Smooth muscle cell (in vitro differentiated cells): Measurements from ENCODE around the gene SYNDIG1. TPM values are rescaled to one million over a fixed set of nuclear protein-coding genes. Genes with fewer than 3 reads are reported as not detected.

ENCODE experiments used
- DNase-seq: peaks from one replicate; lab custom pipeline; 2025; ENCODE audit not compliant: unreplicated experiment; lab: John Stamatoyannopoulos, UW
- H2AFZ ChIP-seq: fragments of 200-600 bp; sonication (generic); 2 replicates; pipeline ENCODE4 v1.6.0; 2016; ENCODE audit warnings: antibody characterized with exemption, low read depth, mild to moderate bottlenecking
- H3F3A ChIP-seq: fragments of 200-600 bp; sonication (generic); 2 replicates; pipeline ENCODE4 v1.6.0; 2017; ENCODE audit warnings: antibody characterized with exemption, low read depth
- H3K27ac ChIP-seq: fragments of 200-600 bp; sonication (generic); 2 replicates; pipeline ENCODE4 v1.5.1; 2016; ENCODE audit warnings: low read depth, mild to moderate bottlenecking
- H3K27me3 ChIP-seq: fragments of 200-600 bp; sonication (generic); 2 replicates; pipeline ENCODE4 v1.6.1; 2016; ENCODE audit warnings: low read depth, mild to moderate bottlenecking
- H3K36me3 ChIP-seq: fragments of 200-600 bp; sonication (generic); 2 replicates; pipeline ENCODE4 v1.5.1; 2016; ENCODE audit warnings: low read depth
- H3K4me1 ChIP-seq: fragments of 200-600 bp; sonication (generic); 2 replicates; pipeline ENCODE4 v1.5.1; 2016; ENCODE audit warnings: low read depth
- H3K4me2 ChIP-seq: fragments of 200-600 bp; sonication (generic); 2 replicates; pipeline ENCODE4 v1.6.0; 2016; ENCODE audit warnings: mild to moderate bottlenecking
- H3K4me3 ChIP-seq: fragments of 200-600 bp; sonication (generic); 2 replicates; pipeline ENCODE4 v1.5.1; 2016; ENCODE audit warnings: mild to moderate bottlenecking
- H3K79me2 ChIP-seq: fragments of 200-600 bp; sonication (generic); 2 replicates; pipeline ENCODE4 v1.6.0; 2016; ENCODE audit warnings: low read depth, mild to moderate bottlenecking
- H3K9ac ChIP-seq: fragments of 200-600 bp; sonication (generic); 2 replicates; pipeline ENCODE4 v1.6.0; 2016; ENCODE audit warnings: low read depth
- H3K9me3 ChIP-seq: fragments of 200-600 bp; sonication (generic); replicated peaks from 2 replicates; pipeline ENCODE4 v1.5.1; 2016; ENCODE audit warnings: low read depth
- H4K20me1 ChIP-seq: fragments of 200-600 bp; sonication (generic); 2 replicates; pipeline ENCODE4 v1.6.0; 2016; ENCODE audit warnings: low read depth
- CTCF ChIP-seq: fragments of 200-600 bp; sonication (generic); IDR thresholded peaks from 2 replicates; pipeline ENCODE4 v1.5.1; 2017; ENCODE audit warnings: borderline replicate concordance, mild to moderate bottlenecking, antibody characterized with exemption; ENCODE audit not compliant: insufficient read depth, poor library complexity, severe bottlenecking
- WGBS: methylation state at CpG from one replicate; pipeline ENCODE4 v1.1.7; 2016; ENCODE audit warnings: low lambda C conversion rate; 5-methylcytosine and 5-hydroxymethylcytosine counted together
- polyA plus RNA-seq: library from polyadenylated mRNA; unstranded; fragments of >200 nt; fragmentation: Nextera tagmentation; extraction: Ambion mirVana; gene quantifications from 2 replicates; pipeline ENCODE4 v1.2.1, GENCODE V29; 2016
- total RNA-seq: library from RNA; depleted of rRNA; stranded (reverse); fragments of >200 nt; gene quantifications from 2 replicates; pipeline ENCODE4 v1.2.3, GENCODE V29; 2014

SYNDIG1 gene
- total and polyA plus RNA-seq, 2 experiments from 2014 or later = 1.8 to 2.2 TPM

DNA sequence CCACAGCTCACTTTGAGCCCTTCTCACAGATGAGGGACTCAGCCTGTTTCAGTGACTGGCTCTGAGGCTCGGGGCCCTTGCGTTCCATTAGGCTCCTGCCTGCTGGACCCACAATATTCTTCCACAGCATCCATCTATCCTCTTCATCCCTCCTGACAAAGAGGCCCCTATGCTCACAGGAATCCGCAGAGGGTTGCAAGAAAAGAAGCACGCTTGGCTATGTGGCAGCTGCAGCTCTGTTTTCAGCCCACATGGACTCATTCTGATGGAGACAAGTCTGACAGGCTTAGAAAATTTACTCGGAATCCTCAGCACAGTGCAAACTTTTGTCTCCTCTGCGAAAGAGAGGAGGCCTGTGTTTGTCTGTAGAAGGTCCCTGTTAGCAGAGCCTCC lies 207.5 kb downstream of the SYNDIG1 start:
- no peak overlapping the region for H3K4me2 ChIP-seq
- H2AFZ ChIP-seq = no peak overlapping the region
- H3K9ac ChIP-seq = no peak overlapping the region
- WGBS = 91% methylated on average over 6 of the region's 6 CpGs
- TF ChIP-seq CTCF = no peak
- no peaks in the 10 kb centered on the region for H4K20me1 ChIP-seq
- no peaks in the 10 kb centered on the region for H3K27me3 ChIP-seq
- H3K4me3 ChIP-seq = no peak overlapping the region
- no peak for DNase-seq
- H3K4me1 ChIP-seq = peaks cover 3% of the 10 kb centered on the region
- no peak overlapping the region for H3K27ac ChIP-seq
- peaks cover 7% of the 10 kb centered on the region for H3F3A ChIP-seq
- H3K79me2 ChIP-seq = no peaks in the 10 kb centered on the region
- no peaks in the 10 kb centered on the region for H3K9me3 ChIP-seq
- no peaks in the 10 kb centered on the region for H3K36me3 ChIP-seq

GRCh38 chr20:24677626-24678315 lies 208.3 kb downstream of the SYNDIG1 start:
- WGBS = 84% methylated on average over 9 of the region's 9 CpGs

DNA sequence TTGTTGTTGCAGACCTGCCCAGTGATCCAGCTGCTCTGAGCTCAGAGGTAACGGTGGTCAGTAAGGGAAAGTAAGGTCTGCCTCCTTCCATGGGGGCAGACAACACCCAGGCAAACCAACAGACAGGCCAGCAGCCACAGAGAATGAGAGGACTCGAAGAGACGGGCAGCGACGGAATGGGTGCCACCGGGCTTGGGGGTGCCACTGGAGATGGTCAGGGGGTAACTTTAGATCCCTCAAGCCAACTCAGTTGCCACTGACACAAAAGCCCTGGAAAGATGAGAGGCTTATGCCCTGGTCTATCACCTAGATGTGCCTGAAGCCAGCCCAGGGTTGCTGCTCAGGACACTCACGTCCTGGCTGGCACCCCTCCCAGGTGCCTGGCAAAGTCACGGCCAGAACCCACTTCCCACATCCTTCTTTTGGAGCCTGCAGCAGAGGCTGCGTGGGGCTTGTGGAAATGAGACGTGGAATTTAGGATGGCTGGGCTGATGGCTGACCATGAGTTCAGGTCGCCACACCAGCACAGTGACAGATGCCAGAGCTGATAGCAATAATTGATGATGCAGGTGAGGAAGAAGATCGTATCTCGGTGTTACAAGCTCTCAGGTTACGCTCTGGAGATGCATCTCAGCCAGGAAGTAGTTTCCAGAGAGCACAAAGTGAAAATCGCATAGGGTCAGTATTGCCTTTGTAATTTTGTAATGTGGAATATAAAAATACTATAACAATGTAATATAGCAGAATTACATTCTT lies 209.1 kb downstream of the SYNDIG1 start:
- no peaks in the 10 kb centered on the region for H3F3A ChIP-seq
- no peaks in the 10 kb centered on the region for H3K27me3 ChIP-seq
- H3K4me1 ChIP-seq = no peaks in the 10 kb centered on the region
- H3K4me2 ChIP-seq = no peak overlapping the region
- no peak overlapping the region for H3K27ac ChIP-seq
- no peak for TF ChIP-seq CTCF
- H3K9ac ChIP-seq = no peak overlapping the region
- H3K9me3 ChIP-seq = no peaks in the 10 kb centered on the region
- H2AFZ ChIP-seq = no peak overlapping the region
- no peak for DNase-seq
- H3K36me3 ChIP-seq = no peaks in the 10 kb centered on the region
- H3K79me2 ChIP-seq = no peaks in the 10 kb centered on the region
- no peaks in the 10 kb centered on the region for H4K20me1 ChIP-seq
- H3K4me3 ChIP-seq = no peak overlapping the region
- 81% methylated on average over 15 of the region's 15 CpGs for WGBS

More at GRCh38 chr20:24677626-24678315, 208.3 kb downstream of the SYNDIG1 start:
- no peak overlapping the region for H3K27ac ChIP-seq
- no peak overlapping the region for H3K9ac ChIP-seq
- H3K36me3 ChIP-seq = no peaks in the 10 kb centered on the region
- no peak for DNase-seq
- H3K27me3 ChIP-seq = no peaks in the 10 kb centered on the region
- peaks cover 3% of the 10 kb centered on the region for H3K4me1 ChIP-seq
- no peak for TF ChIP-seq CTCF
- H3K9me3 ChIP-seq = no peaks in the 10 kb centered on the region
- no peak overlapping the region for H3K4me3 ChIP-seq
- H2AFZ ChIP-seq = no peak overlapping the region
- no peaks in the 10 kb centered on the region for H3K79me2 ChIP-seq
- H4K20me1 ChIP-seq = no peaks in the 10 kb centered on the region
- no peaks in the 10 kb centered on the region for H3F3A ChIP-seq
- no peak overlapping the region for H3K4me2 ChIP-seq
